HepG2 (cell line): ENCODE data around the gene UBE2C. TPM values are rescaled to one million over a fixed set of nuclear protein-coding genes. Genes with fewer than 3 reads are reported as not detected.

Source experiments
- MAFG ChIP-seq: sonication (generic); formaldehyde crosslinking; IDR thresholded peaks from 2 replicates; pipeline ENCODE4 v1.5.1; 2020; ENCODE audit warnings: mild to moderate bottlenecking, missing genetic modification reagents
- PCBP2 ChIP-seq: fragments of 200-400 bp; formaldehyde crosslinking; optimal IDR thresholded peaks from 2 replicates; pipeline ENCODE3; 2018; ENCODE audit warnings: low read length, low read depth; ENCODE audit not compliant: poor library complexity, severe bottlenecking
- ZNF44 ChIP-seq: sonication (generic); formaldehyde crosslinking; IDR thresholded peaks from 2 replicates; pipeline ENCODE4 v1.5.1; 2020; ENCODE audit warnings: mild to moderate bottlenecking, missing genetic modification reagents
- ZNF670 ChIP-seq: sonication (generic); formaldehyde crosslinking; IDR thresholded peaks from 2 replicates; pipeline ENCODE4 v1.8.0; 2022; ENCODE audit warnings: mild to moderate bottlenecking, missing genetic modification reagents, borderline replicate concordance
- polyA plus RNA-seq, 8 experiments: library from polyadenylated mRNA; depleted of rRNA in 3 of 8; stranded (reverse) in 7 of 8; unstranded in 1 of 8; fragments of >200 nt; fragmentation: Illumina TruSeq in 4 of 8; extraction: Trizol in 4 of 8; gene quantifications; 2 replicates each; pipeline versions ENCODE4 v1.2.1 to v1.2.3, GENCODE V29; 2011 to 2016; ENCODE audit warnings: low read depth in 4 of 8, missing spikeins in 1 of 8, mixed read lengths in 1 of 8; ENCODE audit not compliant: insufficient read depth in 1 of 8
- total RNA-seq, 5 experiments: library from RNA; depleted of rRNA; stranded (reverse); fragments of >200 nt; fragmentation: Illumina TruSeq; extraction: Trizol; gene quantifications; 2 replicates each; pipeline ENCODE4 v1.2.3, GENCODE V29; 2016; ENCODE audit warnings: low read depth in 1 of 5
- TF ChIP-seq, protein P1 (sequence below): sonication (generic); IDR thresholded peaks from 2 replicates; pipeline ENCODE4 v1.6.1; 2016; ENCODE audit warnings: low read depth, borderline replicate concordance
- TF ChIP-seq, protein P2 (sequence below): sonication (generic); formaldehyde crosslinking; IDR thresholded peaks from 2 replicates; pipeline ENCODE4 v1.5.0; 2020; ENCODE audit warnings: mild to moderate bottlenecking, missing genetic modification reagents, moderate library complexity
- TF ChIP-seq, protein P3 (sequence below), 2 experiments: sonication (generic) in 1 of 2; formaldehyde crosslinking in 1 of 2; IDR thresholded peaks; 2 replicates each; pipeline versions ENCODE4 v1.5.1 to v1.6.1; 2011 to 2020; ENCODE audit warnings: borderline replicate concordance in 1 of 2, low read depth in 1 of 2, low read length in 1 of 2, mild to moderate bottlenecking in 1 of 2, missing genetic modification reagents in 1 of 2, moderate library complexity in 1 of 2
- TF ChIP-seq, protein P4 (sequence below): sonication (generic); formaldehyde crosslinking; IDR thresholded peaks from 2 replicates; pipeline ENCODE4 v1.4.0; 2020; ENCODE audit warnings: mild to moderate bottlenecking, missing genetic modification reagents
- TF ChIP-seq, protein P5 (sequence below): sonication (generic); formaldehyde crosslinking; IDR thresholded peaks from 2 replicates; pipeline ENCODE4 v1.8.1; 2023; ENCODE audit warnings: missing genetic modification reagents, mild to moderate bottlenecking, borderline replicate concordance

UBE2C gene
- total and polyA plus RNA-seq, 2 of the 13 experiments (the other 11 are each of a cell fraction or from before 2014, with no cell fraction given) = 100 to 123 TPM

DNA sequence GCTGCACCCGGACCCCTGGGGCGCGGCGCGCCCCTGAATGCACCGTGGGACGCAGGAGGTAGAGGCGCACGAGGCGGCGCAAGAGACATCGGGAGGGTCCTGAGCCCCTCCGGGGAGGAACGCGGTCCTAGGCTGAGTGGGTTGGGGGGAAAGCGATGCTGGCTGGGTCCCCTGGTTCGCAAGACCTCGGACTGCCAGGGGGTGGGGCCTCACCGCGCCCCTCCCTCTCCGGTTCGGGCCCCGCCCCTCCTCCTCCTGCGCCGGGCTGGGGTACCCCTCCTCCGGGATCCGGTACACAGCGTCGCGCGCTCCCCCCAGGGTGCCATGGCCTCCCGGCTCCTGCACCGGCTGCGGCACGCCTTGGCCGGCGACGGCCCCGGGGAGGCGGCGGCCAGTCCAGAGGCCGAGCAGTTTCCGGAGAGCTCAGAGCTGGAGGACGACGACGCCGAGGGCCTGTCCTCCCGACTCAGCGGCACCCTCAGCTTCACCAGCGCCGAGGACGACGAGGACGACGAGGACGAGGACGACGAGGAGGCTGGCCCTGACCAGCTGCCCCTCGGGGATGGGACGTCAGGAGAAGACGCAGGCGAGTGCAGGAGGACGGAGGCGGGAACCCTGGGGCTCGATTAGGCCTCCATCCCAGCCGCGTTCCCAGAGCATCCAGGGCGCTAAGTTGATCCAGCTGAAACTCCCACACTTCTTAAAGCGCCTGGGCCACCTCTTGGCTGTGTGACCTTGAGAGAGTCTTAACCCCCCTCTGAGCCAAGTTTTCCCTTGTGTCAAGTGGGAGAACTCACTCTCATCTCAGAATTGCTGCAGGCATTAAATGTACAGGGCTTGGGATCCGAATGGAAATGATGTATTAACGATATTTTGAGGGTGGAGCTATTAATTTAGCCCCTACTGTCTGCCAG, 21.7 kb downstream of the UBE2C start (continued):
- TF ChIP-seq, protein P1, sequence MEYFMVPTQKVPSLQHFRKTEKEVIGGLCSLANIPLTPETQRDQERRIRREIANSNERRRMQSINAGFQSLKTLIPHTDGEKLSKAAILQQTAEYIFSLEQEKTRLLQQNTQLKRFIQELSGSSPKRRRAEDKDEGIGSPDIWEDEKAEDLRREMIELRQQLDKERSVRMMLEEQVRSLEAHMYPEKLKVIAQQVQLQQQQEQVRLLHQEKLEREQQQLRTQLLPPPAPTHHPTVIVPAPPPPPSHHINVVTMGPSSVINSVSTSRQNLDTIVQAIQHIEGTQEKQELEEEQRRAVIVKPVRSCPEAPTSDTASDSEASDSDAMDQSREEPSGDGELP = no peak
- TF ChIP-seq, protein P2, sequence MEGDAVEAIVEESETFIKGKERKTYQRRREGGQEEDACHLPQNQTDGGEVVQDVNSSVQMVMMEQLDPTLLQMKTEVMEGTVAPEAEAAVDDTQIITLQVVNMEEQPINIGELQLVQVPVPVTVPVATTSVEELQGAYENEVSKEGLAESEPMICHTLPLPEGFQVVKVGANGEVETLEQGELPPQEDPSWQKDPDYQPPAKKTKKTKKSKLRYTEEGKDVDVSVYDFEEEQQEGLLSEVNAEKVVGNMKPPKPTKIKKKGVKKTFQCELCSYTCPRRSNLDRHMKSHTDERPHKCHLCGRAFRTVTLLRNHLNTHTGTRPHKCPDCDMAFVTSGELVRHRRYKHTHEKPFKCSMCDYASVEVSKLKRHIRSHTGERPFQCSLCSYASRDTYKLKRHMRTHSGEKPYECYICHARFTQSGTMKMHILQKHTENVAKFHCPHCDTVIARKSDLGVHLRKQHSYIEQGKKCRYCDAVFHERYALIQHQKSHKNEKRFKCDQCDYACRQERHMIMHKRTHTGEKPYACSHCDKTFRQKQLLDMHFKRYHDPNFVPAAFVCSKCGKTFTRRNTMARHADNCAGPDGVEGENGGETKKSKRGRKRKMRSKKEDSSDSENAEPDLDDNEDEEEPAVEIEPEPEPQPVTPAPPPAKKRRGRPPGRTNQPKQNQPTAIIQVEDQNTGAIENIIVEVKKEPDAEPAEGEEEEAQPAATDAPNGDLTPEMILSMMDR (CRISPR knock-in tag) = 0 out of 2 replicates have a peak, but pooled peaks have one; percentile 13
- TF ChIP-seq ZNF44 (CRISPR knock-in tag) (no peak), MAFG (no peak), ZNF670 (CRISPR knock-in tag) (no peak; the same call in 1 of the 2 replicates), PCBP2 (no peak)
- TF ChIP-seq, protein P3, sequence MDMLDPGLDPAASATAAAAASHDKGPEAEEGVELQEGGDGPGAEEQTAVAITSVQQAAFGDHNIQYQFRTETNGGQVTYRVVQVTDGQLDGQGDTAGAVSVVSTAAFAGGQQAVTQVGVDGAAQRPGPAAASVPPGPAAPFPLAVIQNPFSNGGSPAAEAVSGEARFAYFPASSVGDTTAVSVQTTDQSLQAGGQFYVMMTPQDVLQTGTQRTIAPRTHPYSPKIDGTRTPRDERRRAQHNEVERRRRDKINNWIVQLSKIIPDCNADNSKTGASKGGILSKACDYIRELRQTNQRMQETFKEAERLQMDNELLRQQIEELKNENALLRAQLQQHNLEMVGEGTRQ (IDR thresholded peaks at IDR 0.05; ENCODE audit: low read depth, low read length) = no peak
- TF ChIP-seq, protein P3 (CRISPR knock-in tag; IDR thresholded peaks at IDR 0.05; ENCODE audit: borderline replicate concordance) = no peak
- TF ChIP-seq, protein P4, sequence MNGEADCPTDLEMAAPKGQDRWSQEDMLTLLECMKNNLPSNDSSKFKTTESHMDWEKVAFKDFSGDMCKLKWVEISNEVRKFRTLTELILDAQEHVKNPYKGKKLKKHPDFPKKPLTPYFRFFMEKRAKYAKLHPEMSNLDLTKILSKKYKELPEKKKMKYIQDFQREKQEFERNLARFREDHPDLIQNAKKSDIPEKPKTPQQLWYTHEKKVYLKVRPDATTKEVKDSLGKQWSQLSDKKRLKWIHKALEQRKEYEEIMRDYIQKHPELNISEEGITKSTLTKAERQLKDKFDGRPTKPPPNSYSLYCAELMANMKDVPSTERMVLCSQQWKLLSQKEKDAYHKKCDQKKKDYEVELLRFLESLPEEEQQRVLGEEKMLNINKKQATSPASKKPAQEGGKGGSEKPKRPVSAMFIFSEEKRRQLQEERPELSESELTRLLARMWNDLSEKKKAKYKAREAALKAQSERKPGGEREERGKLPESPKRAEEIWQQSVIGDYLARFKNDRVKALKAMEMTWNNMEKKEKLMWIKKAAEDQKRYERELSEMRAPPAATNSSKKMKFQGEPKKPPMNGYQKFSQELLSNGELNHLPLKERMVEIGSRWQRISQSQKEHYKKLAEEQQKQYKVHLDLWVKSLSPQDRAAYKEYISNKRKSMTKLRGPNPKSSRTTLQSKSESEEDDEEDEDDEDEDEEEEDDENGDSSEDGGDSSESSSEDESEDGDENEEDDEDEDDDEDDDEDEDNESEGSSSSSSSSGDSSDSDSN (CRISPR knock-in tag) = peak; percentile 69
- TF ChIP-seq, protein P5, sequence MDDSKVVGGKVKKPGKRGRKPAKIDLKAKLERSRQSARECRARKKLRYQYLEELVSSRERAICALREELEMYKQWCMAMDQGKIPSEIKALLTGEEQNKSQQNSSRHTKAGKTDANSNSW (CRISPR knock-in tag) = no peak
